ENCODE data around the gene ARHGAP24. TPM values are rescaled to one million over a fixed set of nuclear protein-coding genes. Genes with fewer than 3 reads are reported as not detected.
A peak's percentile ranks its signal among the peaks of the same experiment; 100 is the strongest.

Gene ARHGAP24
- total and polyA plus RNA-seq, 3 donors from 2014 or later = 5.7 to 9.9 (median 9.4) TPM

- WGBS, 2 donors = 81 to 92% methylated on average over 2 of the region's 2 CpGs
- H3K4me1 ChIP-seq = peaks cover 20% of the 10 kb centered on the region
- no peaks in the 10 kb centered on the region for H3K27me3 ChIP-seq
- DNase-seq = no peak
- no peak overlapping the region for H3K27ac ChIP-seq
- no peaks in the 10 kb centered on the region for H3K36me3 ChIP-seq (ENCODE audit: low read depth, missing control alignments)
- no peaks in the 10 kb centered on the region for H3K9me3 ChIP-seq
- TF ChIP-seq CTCF (IDR thresholded peaks at IDR 0.05) = no peak
- TF ChIP-seq POLR2A (IDR thresholded peaks at IDR 0.05) = no peak
- intact Hi-C loops (cut with DNase I; ENCODE audit: low total_unique reads) = loop anchor here (10.0 kb wide), 1 partner anchor 597 kb away; no protein-coding TSS in a partner anchor
- no peak overlapping the region for H3K4me3 ChIP-seq
These were observed 266.4 kb downstream of the ARHGAP24 start for GRCh38 chr4:85741381-85741780.

- Histone ChIP-seq H3K36me3 (ENCODE audit: low read depth, missing control alignments) (no peaks in the 10 kb centered on the region), H3K27me3 (no peaks in the 10 kb centered on the region), H3K4me1 (peaks cover 20% of the 10 kb centered on the region), H3K9me3 (no peaks in the 10 kb centered on the region), H3K4me3 (no peak overlapping the region), H3K27ac (no peak overlapping the region)
- TF ChIP-seq CTCF (IDR thresholded peaks at IDR 0.05) = no peak
- TF ChIP-seq POLR2A (IDR thresholded peaks at IDR 0.05) = no peak
- intact Hi-C loops (cut with DNase I; ENCODE audit: low total_unique reads) = loop anchor here (10.0 kb wide), 1 partner anchor 597 kb away; no protein-coding TSS in a partner anchor
- peak; percentile 80 for DNase-seq
- 68 to 78% methylated on average over 5 of the region's 5 CpGs for WGBS, 2 donors
These were observed 267.1 kb downstream of the ARHGAP24 start for GRCh38 chr4:85741921-85742591.

GRCh38 chr4:85744950-85745349, 270.0 kb downstream of the ARHGAP24 start:
- WGBS, 2 donors = 89 to 97% methylated on average over 6 of the region's 6 CpGs
- no peaks in the 10 kb centered on the region for H3K9me3 ChIP-seq
- no peak for DNase-seq
- peaks cover 20% of the 10 kb centered on the region for H3K4me1 ChIP-seq
- H3K27ac ChIP-seq = no peak overlapping the region
- TF ChIP-seq POLR2A (IDR thresholded peaks at IDR 0.05) (no peak), CTCF (IDR thresholded peaks at IDR 0.05) (no peak)
- intact Hi-C loops (cut with DNase I; ENCODE audit: low total_unique reads) = loop anchor here (10.0 kb wide), 1 partner anchor 600 kb away; no protein-coding TSS in a partner anchor
- no peaks in the 10 kb centered on the region for H3K36me3 ChIP-seq (ENCODE audit: low read depth, missing control alignments)
- no peaks in the 10 kb centered on the region for H3K27me3 ChIP-seq
- no peak overlapping the region for H3K4me3 ChIP-seq

- WGBS, 2 donors = 82 to 86% methylated on average over 3 of the region's 3 CpGs
- TF ChIP-seq CTCF (IDR thresholded peaks at IDR 0.05) (no peak), POLR2A (IDR thresholded peaks at IDR 0.05) (no peak)
These were observed 271.0 kb downstream of the ARHGAP24 start for GRCh38 chr4:85745939-85746338.

More at GRCh38 chr4:85745939-85746338, 271.0 kb downstream of the ARHGAP24 start:
- H3K27me3 ChIP-seq = no peaks in the 10 kb centered on the region
- no peak for DNase-seq
- H3K4me3 ChIP-seq = no peak overlapping the region
- H3K27ac ChIP-seq = no peak overlapping the region
- H3K4me1 ChIP-seq = peaks cover 20% of the 10 kb centered on the region
- no peaks in the 10 kb centered on the region for H3K36me3 ChIP-seq (ENCODE audit: low read depth, missing control alignments)
- no peaks in the 10 kb centered on the region for H3K9me3 ChIP-seq
- intact Hi-C loops (cut with DNase I; ENCODE audit: low total_unique reads) = loop anchor here (10.0 kb wide), 1 partner anchor 601 kb away; no protein-coding TSS in a partner anchor
